ENCODE results near the gene AGPAT4.

- TF ChIP-seq EZH2phosphoT487 (IDR thresholded peaks at IDR 0.05; ENCODE audit: insufficient read depth, low read depth) (no peak), EZH2 (IDR thresholded peaks at IDR 0.05; ENCODE audit: insufficient read depth, poor library complexity, severe bottlenecking) (no peak)
These were observed 158.4 kb downstream of the AGPAT4 start for GRCh38 chr6:161115468-161115867.

Measured in GM23248 (cell line).